G401 (cell line): ENCODE measurements around the gene CDC45. TPM values are rescaled to one million over a fixed set of nuclear protein-coding genes. Genes with fewer than 3 reads are reported as not detected.
A peak's percentile ranks its signal among the peaks of the same experiment; 100 is the strongest.
"Not testable (repeated sequence)": the region's sequence is repeated elsewhere in the genome, so short reads cannot be mapped to it uniquely, and the experiment has no call there.

ENCODE experiments used
- DNase-seq: peaks from one replicate; pipeline ENCODE4 v3.0.0-alpha.2; 2015; ENCODE audit warnings: low spot score
- in situ Hi-C: cut with HindIII; loops from 2 replicates; pipeline ENCODE4 v1.10.0; 2016; ENCODE audit warnings: low sequenced_read_pairs, mixed read lengths
- total RNA-seq: library from RNA; depleted of rRNA; stranded (reverse); fragments of >200 nt; shearing (Covaris generic); gene quantifications from 2 replicates; pipeline ENCODE4 v1.2.3, GENCODE V29; 2014

CDC45 gene
- total RNA-seq, 1 experiment from 2014 or later: 46.7 TPM

GRCh38 chr22:19543970-19544708, 64.4 kb downstream of the CDC45 start:
- in situ Hi-C loops: no loop called here

DNA sequence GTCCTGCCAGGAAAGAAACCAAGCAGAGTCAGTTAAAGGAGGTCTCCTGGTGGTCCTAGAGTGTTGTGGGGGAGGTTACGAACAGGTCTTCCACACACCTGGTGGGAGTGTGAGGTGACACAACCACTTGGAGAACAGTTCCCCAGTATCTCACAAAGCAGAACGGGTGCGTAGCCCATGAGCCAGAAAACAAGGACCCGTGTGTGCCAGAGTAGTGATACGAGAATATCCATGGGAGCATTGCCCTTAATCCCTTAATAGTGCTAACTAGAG, 66.2 kb downstream of the CDC45 start:
- DNase-seq: no peak
- in situ Hi-C loops: no loop called here

More at GRCh38 chr22:19543970-19544708, 64.4 kb downstream of the CDC45 start:
- no peak for DNase-seq

- in situ Hi-C loops: no loop called here
- no peak for DNase-seq
Measured at GRCh38 chr22:19546680-19547079, 67.0 kb downstream of the CDC45 start.

GRCh38 chr22:19547620-19548019, 67.9 kb downstream of the CDC45 start:
- no peak for DNase-seq
- in situ Hi-C loops: no loop called here

GRCh38 chr22:19548427-19548826, 68.7 kb downstream of the CDC45 start:
- in situ Hi-C loops, DNase-seq: not testable (repeated sequence)

- DNase-seq: no peak
- in situ Hi-C loops: no loop called here
Measured at GRCh38 chr22:19548964-19549363, 69.2 kb downstream of the CDC45 start.

DNA sequence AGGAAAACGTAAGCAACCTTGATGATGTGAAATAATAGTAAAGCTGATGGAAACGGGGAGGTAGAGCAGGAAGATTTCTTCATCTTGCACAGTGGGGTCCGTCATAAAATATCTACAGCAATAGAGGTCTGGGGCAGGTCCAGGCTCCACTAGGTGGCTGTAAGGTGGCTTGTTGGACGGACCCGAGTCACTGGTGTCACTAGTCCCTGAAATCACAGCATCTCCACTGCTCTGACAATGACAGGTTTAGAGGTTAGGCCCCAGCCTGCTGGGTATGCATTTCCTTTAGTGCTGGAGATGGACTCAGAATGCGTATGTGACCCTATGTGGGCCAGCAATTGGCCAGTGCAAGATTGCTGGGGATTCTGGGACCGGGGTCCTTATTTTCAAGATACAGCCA, 69.7 kb downstream of the CDC45 start:
- DNase-seq: no peak

GRCh38 chr22:19550382-19550781, 70.7 kb downstream of the CDC45 start:
- in situ Hi-C loops: no loop called here
- no peak for DNase-seq

More for the DNA sequence above, 69.7 kb downstream of the CDC45 start:
- in situ Hi-C loops: no loop called here

DNA sequence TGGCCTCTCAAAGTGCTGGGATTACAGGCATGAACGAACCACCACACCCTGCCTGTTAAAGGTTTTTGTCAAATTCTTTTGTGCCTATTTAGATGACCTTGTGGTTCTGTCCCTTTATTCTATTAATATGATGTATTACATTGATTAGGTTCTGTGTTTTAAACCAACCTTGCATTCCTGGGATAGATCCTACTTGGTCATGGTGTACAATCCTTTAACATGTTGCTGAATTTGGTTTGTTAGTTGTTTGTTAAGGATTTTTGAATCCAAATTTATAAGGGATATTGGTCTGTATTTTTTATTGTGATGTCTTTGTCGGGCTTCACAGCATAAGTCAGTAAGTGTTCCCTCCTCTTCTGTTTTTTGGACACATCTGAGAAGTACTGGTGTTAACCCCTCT, 73.5 kb downstream of the CDC45 start:
- no peak for DNase-seq
- in situ Hi-C loops: no loop called here

- in situ Hi-C loops: no loop called here
Measured at GRCh38 chr22:19554834-19555404, 75.2 kb downstream of the CDC45 start.

GRCh38 chr22:19555651-19556050, 75.9 kb downstream of the CDC45 start:
- DNase-seq: no peak
- in situ Hi-C loops: no loop called here

More at GRCh38 chr22:19554834-19555404, 75.2 kb downstream of the CDC45 start:
- DNase-seq: peak; percentile 14

DNA sequence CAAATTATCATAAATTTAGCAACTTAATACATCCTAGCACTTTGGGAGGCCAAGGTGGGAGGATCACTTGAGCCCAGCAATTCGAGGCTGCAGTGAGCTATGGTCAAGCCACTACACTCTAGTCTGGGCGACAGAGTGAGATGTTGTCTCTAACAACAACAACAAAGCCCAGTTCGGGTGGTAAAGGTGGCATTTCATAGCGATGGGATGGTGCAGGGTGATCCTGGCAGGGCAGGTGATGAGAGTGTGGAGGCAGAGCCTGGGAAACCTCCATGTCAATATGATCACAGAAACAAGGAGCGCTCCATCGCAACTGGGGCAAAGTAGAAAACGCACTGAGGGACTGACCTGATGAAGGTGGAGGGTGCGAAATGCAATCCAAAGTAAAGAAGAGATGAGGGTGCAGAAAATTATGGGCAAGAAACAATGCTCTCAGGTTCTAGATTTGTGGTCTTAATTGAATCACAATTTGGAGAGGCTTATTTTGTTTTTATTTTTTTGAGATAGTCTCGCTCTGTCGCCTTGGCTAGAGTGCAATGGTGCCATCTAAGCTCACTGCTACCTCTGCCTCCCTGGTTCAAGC, 77.3 kb downstream of the CDC45 start:
- in situ Hi-C loops: no loop called here
- DNase-seq: no peak

DNA sequence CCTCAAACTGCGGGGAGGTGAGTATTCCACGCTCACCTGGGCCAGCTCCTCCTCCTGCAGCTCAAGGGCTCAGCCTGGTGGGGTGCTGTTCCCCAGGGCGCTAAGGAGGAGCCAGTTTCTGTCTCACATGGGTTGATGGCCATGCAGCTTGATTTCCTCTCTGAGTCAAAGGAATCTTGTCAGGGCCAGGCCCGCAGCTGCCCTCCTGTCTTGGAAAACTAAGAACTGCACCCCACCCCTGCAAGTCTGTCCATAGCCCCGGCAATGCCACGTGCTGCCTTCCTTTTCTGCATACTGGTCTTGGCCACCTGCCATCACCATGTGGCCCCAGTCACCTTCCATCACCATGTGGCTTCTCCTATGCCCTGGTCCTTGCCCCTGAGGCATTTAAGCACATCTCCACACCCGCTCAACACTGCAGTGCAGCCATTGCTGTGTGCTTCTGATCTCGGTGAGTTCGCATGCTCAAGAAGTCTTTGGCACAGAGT, 79.6 kb downstream of the CDC45 start:
- DNase-seq: no peak
- in situ Hi-C loops: no loop called here

GRCh38 chr22:19559956-19560355, 80.2 kb downstream of the CDC45 start:
- DNase-seq: no peak
- in situ Hi-C loops: no loop called here

DNA sequence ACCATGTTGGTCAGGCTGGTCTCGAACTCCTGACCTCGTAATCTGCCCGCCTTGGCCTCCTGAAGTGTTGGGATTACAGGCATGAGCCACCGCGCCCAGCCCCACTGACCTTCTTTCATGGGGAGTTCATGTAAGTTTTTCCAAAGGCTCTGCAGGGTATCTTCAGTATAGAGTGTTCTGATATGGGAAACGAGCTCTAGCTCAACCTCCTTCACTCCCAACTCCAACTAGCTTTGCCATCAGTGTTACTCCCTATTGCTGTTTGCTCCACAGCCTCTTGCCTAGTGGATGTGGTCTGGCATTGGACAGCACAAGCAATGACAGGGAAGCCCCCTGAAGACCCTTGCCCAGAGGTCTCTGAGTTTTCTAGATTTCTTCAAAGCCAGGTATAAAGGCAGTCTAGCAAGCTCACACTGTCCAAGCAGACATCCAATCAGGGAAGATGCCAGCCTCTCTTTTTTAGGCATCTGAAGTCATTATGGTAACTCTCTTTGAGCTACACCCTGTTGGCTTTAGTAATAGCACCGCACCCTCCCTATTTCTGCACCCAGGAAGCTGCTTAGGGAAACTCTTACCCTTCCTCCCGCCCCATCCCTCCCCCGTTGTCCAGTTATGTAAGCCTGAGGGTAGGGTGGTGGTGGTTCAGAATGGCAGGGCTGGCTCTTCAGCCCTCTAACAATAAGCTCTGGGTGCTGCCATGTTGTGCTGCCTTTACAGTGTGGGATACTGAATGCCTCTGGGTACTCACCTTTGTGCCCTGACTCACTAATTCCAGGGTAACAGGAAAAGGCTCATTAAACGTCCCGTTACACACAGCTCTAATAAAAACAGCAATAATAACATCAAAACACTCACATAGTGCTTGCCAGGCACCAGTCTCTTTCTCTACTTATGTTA, 85.9 kb downstream of the CDC45 start:
- no peak for DNase-seq
- in situ Hi-C loops: no loop called here

GRCh38 chr22:19566279-19567156, 86.8 kb downstream of the CDC45 start:
- in situ Hi-C loops: no loop called here
- DNase-seq: no peak

DNA sequence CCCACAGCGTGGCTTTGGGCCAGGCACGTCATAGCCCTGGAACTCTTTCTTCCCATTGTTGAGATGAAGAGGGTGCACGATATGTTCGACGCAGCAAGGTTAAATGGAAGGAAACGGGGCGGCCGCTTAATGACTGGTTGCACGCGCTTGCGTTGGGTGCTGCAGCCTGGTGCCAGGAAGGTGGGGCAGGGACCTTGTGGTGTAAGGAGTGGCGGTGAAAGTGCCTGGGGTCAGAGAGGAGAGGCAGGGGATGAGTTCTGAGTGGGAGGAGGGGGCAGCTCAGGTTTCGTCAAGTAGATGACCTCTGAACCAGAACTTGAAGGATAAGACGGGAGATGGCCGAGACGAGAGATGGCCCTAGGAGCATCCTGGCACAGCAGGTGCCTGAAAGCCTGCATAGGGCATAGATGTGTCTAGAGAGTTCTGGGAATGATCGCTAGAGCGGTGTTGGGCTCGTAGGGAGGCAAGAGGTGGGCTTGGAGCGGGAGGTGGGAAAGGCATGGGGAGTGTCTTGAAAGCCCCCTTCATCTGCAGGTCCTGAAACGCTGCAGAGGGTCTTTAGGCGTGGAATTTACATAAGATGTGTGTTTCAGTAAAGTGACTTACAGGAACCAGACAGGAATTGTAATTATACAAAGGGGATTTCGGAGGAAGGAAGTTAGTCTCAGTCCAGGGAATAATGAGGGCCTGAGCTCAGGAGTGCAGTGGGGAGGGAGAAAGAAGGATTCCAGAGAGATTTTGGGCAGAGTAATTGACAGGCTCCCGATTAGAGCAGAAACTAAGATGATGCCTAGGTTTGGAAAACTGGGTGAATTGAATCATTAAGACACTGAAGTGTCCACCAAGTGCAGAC, 87.7 kb downstream of the CDC45 start:
- in situ Hi-C loops: no loop called here
- no peak for DNase-seq
